ENCODE measurements around the gene USPL1. TPM values are rescaled to one million over a fixed set of nuclear protein-coding genes. Genes with fewer than 3 reads are reported as not detected.

Gene USPL1
- total RNA-seq, 1 experiment from 2014 or later, result 14.3 TPM

DNA sequence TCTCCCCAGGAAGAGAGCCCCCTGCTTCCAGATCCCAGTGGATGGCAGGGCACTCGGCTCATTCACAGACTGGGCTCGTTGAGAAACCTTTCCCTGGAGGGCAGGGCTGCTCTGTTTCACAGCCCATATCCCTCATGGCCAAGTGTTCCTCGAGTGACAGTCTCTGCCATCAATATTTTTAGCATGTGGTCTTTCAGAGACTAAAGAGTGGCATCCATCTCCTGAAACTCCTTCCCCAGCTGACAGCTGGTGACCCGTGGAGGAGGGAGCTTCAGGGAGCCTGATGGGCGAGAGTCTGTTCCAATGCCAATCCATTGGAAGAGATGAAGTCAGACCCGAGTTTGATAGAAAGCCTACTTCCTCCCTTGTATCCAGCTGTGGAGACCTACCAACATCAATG lies 86.9 kb downstream of the USPL1 start (continued):
- TF ChIP-seq ARID4B (CRISPR knock-in tag; IDR thresholded peaks at IDR 0.05; ENCODE audit: borderline replicate concordance), result no peak
- TF ChIP-seq FOXJ3 (CRISPR knock-in tag; IDR thresholded peaks at IDR 0.05; ENCODE audit: borderline replicate concordance), result no peak
- TF ChIP-seq ZNF423 (CRISPR knock-in tag; IDR thresholded peaks at IDR 0.05), result no peak
- TF ChIP-seq ZNF532 (CRISPR knock-in tag; IDR thresholded peaks at IDR 0.05; ENCODE audit: borderline replicate concordance), result no peak
- TF ChIP-seq CBFB (CRISPR knock-in tag; IDR thresholded peaks at IDR 0.05; ENCODE audit: low read depth), result no peak
- TF ChIP-seq TP53 (CRISPR knock-in tag; IDR thresholded peaks at IDR 0.05), result no peak
- TF ChIP-seq, protein P1, sequence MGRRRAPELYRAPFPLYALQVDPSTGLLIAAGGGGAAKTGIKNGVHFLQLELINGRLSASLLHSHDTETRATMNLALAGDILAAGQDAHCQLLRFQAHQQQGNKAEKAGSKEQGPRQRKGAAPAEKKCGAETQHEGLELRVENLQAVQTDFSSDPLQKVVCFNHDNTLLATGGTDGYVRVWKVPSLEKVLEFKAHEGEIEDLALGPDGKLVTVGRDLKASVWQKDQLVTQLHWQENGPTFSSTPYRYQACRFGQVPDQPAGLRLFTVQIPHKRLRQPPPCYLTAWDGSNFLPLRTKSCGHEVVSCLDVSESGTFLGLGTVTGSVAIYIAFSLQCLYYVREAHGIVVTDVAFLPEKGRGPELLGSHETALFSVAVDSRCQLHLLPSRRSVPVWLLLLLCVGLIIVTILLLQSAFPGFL (CRISPR knock-in tag; IDR thresholded peaks at IDR 0.05; ENCODE audit: borderline replicate concordance), result no peak
- TF ChIP-seq ETV6 (CRISPR knock-in tag; IDR thresholded peaks at IDR 0.05), result no peak
- no peak for TF ChIP-seq HMGXB4 (CRISPR knock-in tag; IDR thresholded peaks at IDR 0.05)
- no peak for TF ChIP-seq GABPB1 (CRISPR knock-in tag; IDR thresholded peaks at IDR 0.05)
- no peak for TF ChIP-seq NFE2L1 (CRISPR knock-in tag; IDR thresholded peaks at IDR 0.05)

DNA sequence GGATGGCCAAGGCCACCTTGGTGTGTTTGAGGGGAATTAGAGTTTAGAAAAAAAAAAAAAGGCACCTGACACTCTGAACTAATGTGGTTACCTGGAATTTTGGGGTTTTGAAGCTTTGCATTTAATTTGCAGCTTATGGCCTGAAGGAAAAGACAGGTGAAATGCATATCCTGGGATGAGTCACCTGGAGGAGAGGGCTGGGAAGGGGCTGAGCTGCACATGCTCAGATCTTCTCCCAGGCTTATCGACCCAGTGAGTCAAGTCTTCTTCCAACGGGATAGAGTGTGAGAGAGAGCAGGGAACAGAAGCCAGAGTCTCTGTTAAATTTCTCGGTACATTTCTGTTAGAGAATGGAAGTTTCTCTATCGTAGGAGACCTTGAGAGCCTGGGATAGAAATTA lies 88.0 kb downstream of the USPL1 start:
- Mint-ChIP-seq H3K9me3 (peaks cover 3% of the 10 kb centered on the region; the same call in 1 of the 2 replicates), H3K4me3 (no peak overlapping the region), H3K4me1 (peaks cover 15% of the 10 kb centered on the region), H3K36me3 (no peaks in the 10 kb centered on the region), H3K27ac (no peak overlapping the region), H3K27me3 (ENCODE audit: low read depth) (no peaks in the 10 kb centered on the region)
- DNase-seq (ENCODE audit: low spot score) (no peak), ATAC-seq (0 out of 2 replicates have a peak, but pooled peaks have one; percentile 30)
- ChIA-PET POLR2A (interaction anchor here (0.6 kb wide), 1 partner anchor 158 kb away, joined by 3 read pairs; no protein-coding TSS in a partner anchor), CTCF (no interaction called here)
- TF ChIP-seq FOXJ3 (CRISPR knock-in tag; IDR thresholded peaks at IDR 0.05; ENCODE audit: borderline replicate concordance) (no peak), SOX15 (CRISPR knock-in tag; IDR thresholded peaks at IDR 0.05) (no peak), KAT7 (CRISPR knock-in tag; IDR thresholded peaks at IDR 0.05; ENCODE audit: borderline replicate concordance) (no peak), CREM (CRISPR knock-in tag; IDR thresholded peaks at IDR 0.05) (no peak), NFE2L1 (CRISPR knock-in tag; IDR thresholded peaks at IDR 0.05) (no peak), JUN (CRISPR knock-in tag; IDR thresholded peaks at IDR 0.05) (no peak), NR3C1 (CRISPR knock-in tag; conservative IDR thresholded peaks at IDR 0.05; ENCODE audit: low read depth) (no peak), MLX (CRISPR knock-in tag; IDR thresholded peaks at IDR 0.05) (no peak), ATF6 (CRISPR knock-in tag; IDR thresholded peaks at IDR 0.05) (no peak), GTF2I (CRISPR knock-in tag; conservative IDR thresholded peaks at IDR 0.05) (no peak), ZNF416 (CRISPR knock-in tag; IDR thresholded peaks at IDR 0.05) (no peak), E2F1 (CRISPR knock-in tag; IDR thresholded peaks at IDR 0.05) (no peak)

Measured in WTC11 (cell line).